Endothelial cell of umbilical vein (primary cell): ENCODE results near the gene RPL23. TPM values are rescaled to one million over a fixed set of nuclear protein-coding genes. Genes with fewer than 3 reads are reported as not detected.

Experiments used
- BruUV-seq: library from RNA; stranded (reverse); fragments of 400-500 nt; replicated peaks from 2 replicates; lab custom pipeline; 2021; lab: Mats Ljungman, UMichigan
- CTCF ChIA-PET: fragments of 300-600, 350-600 bp; sonication (Branson Sonifier 250); formaldehyde crosslinking; loops from one replicate; lab custom pipeline; 2021; ENCODE audit warnings: antibody characterized with exemption, inconsistent platforms; lab: Charles Lee
- POLR2A ChIA-PET: fragments of 300-600, 350-600 bp; sonication (Branson Sonifier 250); formaldehyde crosslinking; loops from one replicate; lab custom pipeline; 2021; ENCODE audit warnings: antibody characterized with exemption, inconsistent platforms; lab: Charles Lee
- DNase-seq: peaks from one replicate; pipeline ENCODE4 v3.0.0-alpha.2; 2011; ENCODE audit warnings: low read depth, low spot score
- FAIRE-seq: peaks from 2 replicates; lab custom pipeline; 2011; peaks lifted over from hg19 to GRCh38; lab: Jason Lieb, UNC
- H2AFZ ChIP-seq: 2 replicates; pipeline ENCODE4 v1.6.0; 2012; ENCODE audit warnings: low read depth, low read length, control low read depth, inconsistent platforms
- H3K27ac ChIP-seq: 2 replicates; pipeline ENCODE4 v1.5.1; 2011; ENCODE audit warnings: low read depth, mild to moderate bottlenecking, control low read depth, low read length, moderate library complexity; ENCODE audit not compliant: insufficient read depth
- H3K27me3 ChIP-seq, 2 experiments: 2 replicates each; pipeline versions ENCODE4 v1.6.0 to v1.6.1; 2011; ENCODE audit warnings: low read length in 2 of 2, mixed read lengths in 1 of 2; ENCODE audit not compliant: control insufficient read depth in 2 of 2, insufficient read depth in 2 of 2
- H3K36me3 ChIP-seq, 2 experiments: 2 replicates in 1 of 2; 3 replicates in 1 of 2; pipeline ENCODE4 v1.5.1; 2011; ENCODE audit warnings: low read length in 2 of 2, mild to moderate bottlenecking in 1 of 2, moderate library complexity in 1 of 2; ENCODE audit not compliant: control insufficient read depth in 2 of 2, insufficient read depth in 2 of 2; ENCODE audit errors: extremely low read depth in 1 of 2
- H3K4me1 ChIP-seq: 3 replicates; pipeline ENCODE4 v1.5.1; 2011; ENCODE audit warnings: mild to moderate bottlenecking, low read length; ENCODE audit not compliant: control insufficient read depth, insufficient read depth; ENCODE audit errors: extremely low read depth
- H3K4me2 ChIP-seq: 2 replicates; pipeline ENCODE4 v1.6.1; 2011; ENCODE audit warnings: low read length, control low read depth, mixed read lengths; ENCODE audit not compliant: insufficient read depth
- H3K4me3 ChIP-seq, 3 experiments: fragments of 200-600 bp in 1 of 3; sonication (generic), shearing (Covaris generic) in 1 of 3; replicated peaks in 1 of 3; 2 replicates each; pipeline ENCODE4 v1.5.1; 2011 to 2016; ENCODE audit warnings: control low read depth in 3 of 3, low read length in 3 of 3, mild to moderate bottlenecking in 2 of 3, inconsistent platforms in 1 of 3, low read depth in 1 of 3, moderate library complexity in 1 of 3; ENCODE audit not compliant: insufficient read depth in 1 of 3
- H3K79me2 ChIP-seq: 2 replicates; pipeline ENCODE4 v1.6.0; 2012; ENCODE audit warnings: low read length, inconsistent platforms; ENCODE audit not compliant: control insufficient read depth, insufficient read depth
- H3K9ac ChIP-seq: replicated peaks from 2 replicates; pipeline ENCODE3; 2011; ENCODE audit warnings: low read length, control low read depth; ENCODE audit not compliant: insufficient read depth; ENCODE audit errors: extremely low read depth
- H3K9me1 ChIP-seq: replicated peaks from 3 replicates; pipeline ENCODE4 v1.6.0; 2011; ENCODE audit warnings: mild to moderate bottlenecking, low read length; ENCODE audit not compliant: control insufficient read depth, insufficient read depth; ENCODE audit errors: extremely low read depth
- H3K9me3 ChIP-seq: replicated peaks from 2 replicates; pipeline ENCODE4 v1.5.1; 2012; ENCODE audit warnings: low read length, inconsistent platforms; ENCODE audit not compliant: control insufficient read depth, insufficient read depth
- H4K20me1 ChIP-seq: replicated peaks from 2 replicates; pipeline ENCODE3; 2011; ENCODE audit warnings: mild to moderate bottlenecking, low read length; ENCODE audit not compliant: control insufficient read depth, insufficient read depth; ENCODE audit errors: extremely low read depth
- EZH2 ChIP-seq: IDR thresholded peaks from 2 replicates; pipeline ENCODE4 v1.6.1; 2012; ENCODE audit warnings: borderline replicate concordance, low read depth, mild to moderate bottlenecking, moderate library complexity, low read length, inconsistent platforms; ENCODE audit not compliant: severe bottlenecking
- FOS ChIP-seq: IDR thresholded peaks from 2 replicates; pipeline ENCODE4 v1.6.1; 2011; ENCODE audit warnings: mild to moderate bottlenecking, low read length, moderate library complexity, borderline replicate concordance; ENCODE audit not compliant: insufficient read depth
- GATA2 ChIP-seq: IDR thresholded peaks from 2 replicates; pipeline ENCODE4 v1.7.0; 2011; ENCODE audit warnings: low read depth, mild to moderate bottlenecking, moderate library complexity, mixed read lengths, low read length; ENCODE audit not compliant: insufficient read length, insufficient read depth
- JUN ChIP-seq: IDR thresholded peaks from 2 replicates; pipeline ENCODE4 v1.6.1; 2011; ENCODE audit warnings: borderline replicate concordance, low read depth; ENCODE audit not compliant: insufficient read length, insufficient read depth
- MYC ChIP-seq: IDR thresholded peaks from one replicate; pipeline ENCODE4 v1.6.1; 2011; ENCODE audit warnings: mild to moderate bottlenecking, low read depth, low read length
- POLR2A ChIP-seq: IDR thresholded peaks from 2 replicates; pipeline ENCODE4 v1.6.1; 2012; ENCODE audit warnings: low read depth, mild to moderate bottlenecking, control low read depth, low read length
- dilution Hi-C: fragments of 300-500 bp; cut with MboI; formaldehyde crosslinking; loops from one replicate; pipeline ENCODE4 v1.15.0; 2019; ENCODE audit warnings: low sequenced_read_pairs; ENCODE audit not compliant: extremely low pct_ligation_motif_present
- intact Hi-C: fragments of 100-400 bp; cut with micrococcal nuclease; formaldehyde crosslinking; loops from one replicate; pipeline ENCODE4 v1.10.0; 2022
- polyA plus RNA-seq, 4 experiments: library from polyadenylated mRNA; depleted of rRNA in 3 of 4; stranded (reverse) in 3 of 4; unstranded in 1 of 4; fragments of >200 nt; gene quantifications; 2 replicates each; pipeline versions ENCODE4 v1.2.1 to v1.2.3, GENCODE V29; 2011 to 2012; ENCODE audit warnings: missing spikeins in 1 of 4
- total RNA-seq: library from RNA; stranded (reverse); gene quantifications from 2 replicates; pipeline ENCODE4 v1.2.3, GENCODE V29; 2021
- TF ChIP-seq, protein P1 (sequence below), 2 donors: IDR thresholded peaks; 1 replicate in 1 of 2; 2 replicates in 1 of 2; pipeline ENCODE4 v1.5.1; 2011; ENCODE audit warnings: low read length in 2 of 2, mild to moderate bottlenecking in 2 of 2, moderate library complexity in 2 of 2, control low read depth in 1 of 2, inconsistent platforms in 1 of 2, low read depth in 1 of 2; ENCODE audit not compliant: insufficient read depth in 1 of 2; ENCODE audit errors: extremely low read depth in 1 of 2
- TF ChIP-seq, protein P2 (sequence below): IDR thresholded peaks from 2 replicates; pipeline ENCODE4 v1.6.1; 2011; ENCODE audit not compliant: insufficient read depth, insufficient read length

The RPL23 gene
- total and polyA plus RNA-seq, 2 donors (not counting 3 experiments of a cell fraction or from before 2014, with no cell fraction given), result 1,292 to 1,847 TPM

DNA sequence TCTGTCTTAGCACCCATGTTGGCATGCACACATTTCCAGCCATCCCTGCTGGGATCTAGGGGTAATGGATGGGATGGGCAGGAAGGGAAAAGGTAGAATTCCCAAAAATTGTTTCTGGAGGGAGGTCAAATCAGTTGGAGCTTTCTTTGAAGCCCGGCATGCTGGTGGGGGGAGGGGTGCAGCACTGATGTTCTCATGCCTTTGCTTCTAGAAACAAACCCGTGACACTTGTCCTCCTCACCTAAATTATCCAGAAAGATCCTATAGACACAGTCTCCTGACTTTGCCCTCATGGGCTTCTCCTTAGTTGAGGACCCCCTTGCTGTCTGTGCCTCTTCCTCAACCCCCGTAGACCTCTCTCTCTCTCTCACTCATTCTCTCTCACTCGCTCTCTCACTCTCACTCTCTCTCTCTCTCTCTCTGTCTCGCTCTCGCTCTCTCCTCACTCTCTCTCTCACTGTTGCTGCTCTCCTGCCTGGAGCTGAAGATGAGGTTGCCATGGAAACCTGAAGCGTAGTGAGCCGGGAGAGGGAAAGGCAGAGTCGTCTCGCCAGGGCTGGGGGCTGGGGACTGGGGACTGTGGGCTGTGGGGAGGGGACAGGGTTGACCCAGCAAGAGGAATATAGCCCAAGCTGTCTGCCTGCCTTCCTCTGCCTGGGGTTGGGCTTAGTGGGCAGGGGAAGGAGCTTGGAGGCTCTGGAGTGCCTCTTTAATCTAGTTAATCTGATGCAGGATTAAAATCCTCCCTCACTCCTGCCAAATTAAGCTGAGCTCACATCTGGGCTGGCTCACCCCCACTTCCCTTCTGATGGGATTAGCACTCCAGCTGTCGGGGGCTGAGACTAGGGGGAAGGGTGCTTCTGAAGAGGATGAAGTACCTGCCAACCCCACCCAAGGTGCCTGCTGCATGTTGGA is 32.5 kb upstream of the RPL23 start:
- no peak for DNase-seq
- BruUV-seq, result no TSS peak
- ChIA-PET CTCF (interaction anchor here (1.0 to 1.8 kb wide), 4 partner anchors 8 to 16 kb away, joined by 3 to 5 read pairs (median 5); partner anchors contain the start of gene LASP1), POLR2A (no interaction called here)
- dilution Hi-C loops, result no loop called here
- Histone ChIP-seq H3K9me3 (no peaks in the 10 kb centered on the region), H3K4me1 (peaks cover 13% of the 10 kb centered on the region), H3K36me3 (peaks cover 10 to 46% of the 10 kb centered on the region in 2 experiments), H3K27ac (no peak overlapping the region), H3K9me1 (no peaks in the 10 kb centered on the region), H3K4me2 (no peak overlapping the region), H3K9ac (no peak overlapping the region), H3K27me3 (no peaks in the 10 kb centered on the region), H4K20me1 (no peaks in the 10 kb centered on the region), H3K79me2 (peaks cover 78% of the 10 kb centered on the region), H2AFZ (no peak overlapping the region), H3K4me3 (no peak overlapping the region)
- intact Hi-C loops, result no loop called here
- TF ChIP-seq FOS, result no peak
- TF ChIP-seq, protein P1, sequence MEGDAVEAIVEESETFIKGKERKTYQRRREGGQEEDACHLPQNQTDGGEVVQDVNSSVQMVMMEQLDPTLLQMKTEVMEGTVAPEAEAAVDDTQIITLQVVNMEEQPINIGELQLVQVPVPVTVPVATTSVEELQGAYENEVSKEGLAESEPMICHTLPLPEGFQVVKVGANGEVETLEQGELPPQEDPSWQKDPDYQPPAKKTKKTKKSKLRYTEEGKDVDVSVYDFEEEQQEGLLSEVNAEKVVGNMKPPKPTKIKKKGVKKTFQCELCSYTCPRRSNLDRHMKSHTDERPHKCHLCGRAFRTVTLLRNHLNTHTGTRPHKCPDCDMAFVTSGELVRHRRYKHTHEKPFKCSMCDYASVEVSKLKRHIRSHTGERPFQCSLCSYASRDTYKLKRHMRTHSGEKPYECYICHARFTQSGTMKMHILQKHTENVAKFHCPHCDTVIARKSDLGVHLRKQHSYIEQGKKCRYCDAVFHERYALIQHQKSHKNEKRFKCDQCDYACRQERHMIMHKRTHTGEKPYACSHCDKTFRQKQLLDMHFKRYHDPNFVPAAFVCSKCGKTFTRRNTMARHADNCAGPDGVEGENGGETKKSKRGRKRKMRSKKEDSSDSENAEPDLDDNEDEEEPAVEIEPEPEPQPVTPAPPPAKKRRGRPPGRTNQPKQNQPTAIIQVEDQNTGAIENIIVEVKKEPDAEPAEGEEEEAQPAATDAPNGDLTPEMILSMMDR (IDR thresholded peaks at IDR 0.05; ENCODE audit: extremely low read depth in 1 of 2, insufficient read depth in 1 of 2, low read depth in 1 of 2, low read length in 2 of 2), result no peak
- TF ChIP-seq, protein P2, sequence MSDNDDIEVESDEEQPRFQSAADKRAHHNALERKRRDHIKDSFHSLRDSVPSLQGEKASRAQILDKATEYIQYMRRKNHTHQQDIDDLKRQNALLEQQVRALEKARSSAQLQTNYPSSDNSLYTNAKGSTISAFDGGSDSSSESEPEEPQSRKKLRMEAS, result no peak
- no peak for TF ChIP-seq GATA2
- TF ChIP-seq MYC, result no peak
- no peak for TF ChIP-seq POLR2A
- TF ChIP-seq EZH2, result no peak
- TF ChIP-seq JUN, result no peak
- FAIRE-seq, result no peak
